GM18499 (cell line): ENCODE measurements around the gene UBE2H.
"Not testable (repeated sequence)": the region's sequence is repeated elsewhere in the genome, so short reads cannot be mapped to it uniquely, and the experiment has no call there.

Experiments
- ATAC-seq: cut with Tn5 transposase; IDR thresholded peaks from one replicate; pipeline ENCODE4 v1.9.1; 2021; ENCODE audit warnings: moderate number of reproducible peaks; ENCODE audit not compliant: insufficient read depth, unreplicated experiment

UBE2H gene

GRCh38 chr7:129828078-129828762, 124.5 kb downstream of the UBE2H start:
- no peak for ATAC-seq

GRCh38 chr7:129827467-129827990, 125.2 kb downstream of the UBE2H start:
- ATAC-seq, result no peak

DNA sequence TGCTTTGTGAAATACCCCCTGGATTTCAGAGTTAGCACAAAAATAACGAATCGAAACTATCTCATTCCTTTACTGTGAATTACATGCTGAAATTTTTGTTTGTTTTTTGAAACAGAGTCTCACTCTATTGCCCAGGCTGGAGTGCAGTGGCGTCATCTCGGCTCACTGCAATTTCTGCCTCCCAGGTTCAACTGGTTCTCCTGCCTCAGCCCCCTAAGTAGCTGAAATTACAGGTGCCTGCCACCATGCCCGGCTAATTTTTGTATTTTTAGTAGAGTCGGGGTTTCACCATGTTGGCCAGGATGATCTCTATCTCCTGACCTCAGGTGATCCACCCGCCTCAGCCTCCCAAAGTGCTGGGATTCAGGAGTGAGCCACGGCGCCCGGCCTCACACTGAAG, 125.9 kb downstream of the UBE2H start:
- ATAC-seq, result not testable (repeated sequence)

DNA sequence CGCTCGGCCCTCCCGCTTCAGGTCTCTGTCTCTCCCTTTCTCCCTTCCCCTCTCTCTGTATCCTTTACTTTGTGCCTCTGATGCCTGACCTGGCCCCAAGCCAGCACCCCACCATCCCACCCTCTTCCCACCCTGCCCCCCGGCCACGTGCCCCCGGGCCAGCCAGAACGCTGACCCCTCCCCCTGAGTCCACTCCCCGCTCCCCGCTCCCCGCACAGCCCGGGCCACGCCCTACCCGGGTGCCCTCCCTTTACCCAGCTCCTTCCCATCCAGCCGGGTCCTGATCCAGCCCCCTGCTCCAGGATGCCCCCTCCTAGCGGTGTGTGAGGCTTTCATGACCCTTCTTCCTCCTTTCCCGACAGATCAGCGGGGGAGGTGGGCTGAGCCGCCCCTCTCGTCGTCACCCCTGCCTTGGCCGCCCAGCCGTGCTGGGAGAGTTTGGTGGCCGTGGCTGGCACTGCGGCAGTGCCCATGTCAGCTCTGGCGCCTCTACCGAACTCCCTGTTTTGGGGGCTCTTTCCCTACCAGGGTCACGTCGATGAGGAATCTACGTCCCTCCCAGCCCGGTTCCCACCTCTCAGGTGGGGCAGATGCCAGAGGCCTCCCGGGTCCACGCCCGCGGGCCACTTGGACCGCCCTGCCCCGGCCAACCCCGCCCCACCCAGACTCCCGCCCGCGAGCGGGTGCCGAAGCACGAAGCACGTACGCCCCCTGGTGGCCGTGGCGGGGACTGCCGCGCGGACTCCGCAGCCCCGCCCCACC, 127.4 kb downstream of the UBE2H start:
- ATAC-seq, result no peak

- no peak for ATAC-seq
Measured at GRCh38 chr7:129824291-129825208, 128.2 kb downstream of the UBE2H start.

- ATAC-seq, result not testable (repeated sequence)
Measured at GRCh38 chr7:129823143-129823542, 129.6 kb downstream of the UBE2H start.

DNA sequence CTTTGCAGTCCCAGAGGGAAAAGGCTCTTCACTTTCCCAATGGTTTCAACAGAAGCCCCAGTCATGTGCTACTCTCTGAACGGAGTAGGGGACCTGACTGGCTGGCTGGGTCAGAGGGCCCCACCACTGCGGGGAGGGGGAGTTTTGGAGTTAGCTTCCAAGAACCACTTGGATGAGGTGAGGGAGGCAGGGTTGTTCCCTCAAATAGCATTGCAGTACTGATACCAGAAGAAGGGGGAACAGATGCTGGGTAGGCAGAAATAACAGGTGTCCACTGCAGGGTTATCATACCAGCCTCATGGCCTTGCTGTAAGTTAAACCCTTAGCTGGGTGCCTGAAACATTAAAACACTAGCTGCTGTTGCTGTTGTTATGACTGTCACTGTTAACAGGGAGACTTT, 131.3 kb downstream of the UBE2H start:
- no peak for ATAC-seq

DNA sequence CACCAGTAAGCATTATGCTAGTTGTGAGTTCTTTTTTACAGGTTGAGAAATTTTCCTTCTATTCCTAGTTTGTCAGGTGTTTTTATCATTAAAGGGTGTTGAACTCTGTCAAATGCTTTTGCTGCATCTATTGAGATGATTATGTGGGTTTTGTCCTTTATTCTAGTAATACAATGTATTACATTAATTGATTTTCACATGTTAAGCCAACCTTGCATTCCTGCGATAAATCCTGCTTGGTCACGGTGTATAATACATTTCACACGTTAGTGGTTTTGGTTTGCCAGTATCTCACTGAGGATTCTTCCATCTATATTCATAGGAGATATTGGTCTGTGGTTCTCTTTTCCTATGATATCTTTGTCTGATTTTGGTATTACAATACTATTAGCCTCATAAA, 136.0 kb downstream of the UBE2H start:
- ATAC-seq, result no peak

DNA sequence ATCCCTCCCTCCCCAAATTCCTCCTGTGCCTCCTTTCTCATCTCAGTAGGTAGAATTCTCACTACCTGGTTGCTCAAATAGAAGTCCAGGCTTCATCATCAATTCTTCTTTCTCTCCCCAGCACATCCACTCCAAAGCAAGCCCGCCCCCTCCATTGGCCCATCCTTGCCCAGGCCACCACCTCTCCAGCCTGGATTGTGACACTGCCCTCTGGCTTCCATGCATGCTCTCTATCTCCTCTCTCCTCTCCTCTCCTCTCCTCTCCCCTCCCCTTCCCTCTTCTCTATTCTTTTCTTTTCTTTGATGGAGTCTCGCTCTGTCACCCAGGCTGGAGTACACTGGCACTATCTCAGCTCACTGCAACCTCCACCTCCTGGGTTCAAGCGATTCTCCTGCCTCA, 144.9 kb downstream of the UBE2H start:
- ATAC-seq, result no peak

GRCh38 chr7:129804890-129805719, 147.7 kb downstream of the UBE2H start:
- no peak for ATAC-seq

GRCh38 chr7:129804111-129804889, 148.5 kb downstream of the UBE2H start:
- ATAC-seq, result no peak

DNA sequence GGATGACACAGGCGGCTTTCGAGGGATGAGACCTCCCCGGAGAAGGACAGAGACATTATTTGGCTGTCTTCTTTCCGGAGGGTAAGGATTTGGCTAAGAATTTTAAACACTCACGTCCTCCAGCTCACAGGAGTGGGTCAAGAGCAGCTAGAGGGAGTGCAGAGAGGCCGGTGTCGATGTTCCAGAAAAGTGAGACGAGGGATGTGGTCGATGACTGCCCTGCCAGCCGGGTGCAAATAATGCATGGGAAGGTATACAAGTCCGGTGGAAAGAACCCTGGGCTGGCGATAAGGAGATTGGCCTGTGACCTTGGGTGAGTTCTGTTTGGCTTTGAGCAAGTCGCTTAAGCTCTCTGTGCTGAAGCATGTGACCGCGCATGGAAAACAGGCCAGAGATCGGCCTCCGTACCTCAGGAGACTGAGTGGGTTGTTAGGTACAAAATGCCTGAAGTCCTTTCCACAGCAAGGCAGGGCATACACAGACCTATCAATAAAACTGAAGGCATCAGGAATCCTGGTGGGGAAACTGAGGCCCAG, 149.1 kb downstream of the UBE2H start:
- no peak for ATAC-seq

- ATAC-seq, result no peak
Measured at GRCh38 chr7:129801882-129802281, 150.9 kb downstream of the UBE2H start.

DNA sequence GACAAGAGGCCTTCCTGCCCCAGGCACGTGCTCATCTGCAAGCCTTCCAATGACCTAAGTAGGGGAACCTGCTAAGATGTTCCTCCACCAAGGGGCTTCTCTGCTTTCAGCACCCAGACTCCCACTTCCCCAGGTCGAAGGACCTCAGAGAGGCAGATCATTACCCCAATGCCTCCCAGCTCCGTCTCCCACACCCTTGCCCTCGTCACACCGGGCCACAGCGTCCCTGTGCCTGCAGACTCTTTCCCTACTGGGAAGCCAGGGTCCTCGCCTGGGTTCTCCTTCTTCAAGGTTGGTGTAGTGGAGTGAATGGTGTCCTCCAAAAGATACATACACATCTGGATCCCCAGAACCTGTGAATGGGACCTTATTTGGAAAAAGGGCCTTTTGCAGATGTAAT, 151.9 kb downstream of the UBE2H start:
- ATAC-seq, result no peak

- ATAC-seq, result no peak
Measured at GRCh38 chr7:129799350-129799955, 153.3 kb downstream of the UBE2H start.

DNA sequence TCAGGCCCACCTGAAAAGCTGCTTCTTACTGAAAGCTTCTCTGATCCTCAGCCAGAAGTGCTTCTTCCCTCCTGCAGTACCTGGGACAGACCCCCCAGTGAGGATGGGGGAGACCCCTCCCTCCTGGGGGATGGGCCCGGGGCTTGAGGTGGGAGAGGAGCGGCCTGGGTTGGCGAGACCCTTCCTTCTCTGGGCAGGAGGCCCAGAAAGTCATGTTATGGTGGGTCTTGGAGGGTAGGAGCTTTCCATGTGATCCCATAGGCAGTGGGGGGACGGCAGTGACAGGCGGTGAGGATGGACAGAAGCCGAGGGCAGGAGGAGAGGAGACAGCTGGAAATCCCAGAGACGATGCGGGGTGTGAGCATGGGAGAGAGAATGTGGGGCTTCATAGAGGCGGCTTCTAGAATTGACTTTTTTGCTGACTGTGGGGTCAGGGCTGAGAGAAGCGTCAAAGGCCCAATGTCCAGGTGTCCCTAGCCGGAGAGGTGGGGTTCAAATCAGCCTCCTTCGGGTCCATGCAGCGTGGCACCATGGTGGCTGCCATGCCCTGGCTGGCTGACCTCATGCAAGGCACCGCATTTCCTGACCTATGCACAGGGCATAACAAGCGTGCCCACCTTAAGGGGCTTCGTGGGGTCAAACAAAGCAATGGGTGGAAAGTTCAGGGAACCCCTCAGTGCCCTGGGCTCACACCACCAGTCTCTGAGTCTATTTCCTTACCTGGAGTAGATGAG, 154.0 kb downstream of the UBE2H start:
- ATAC-seq, result no peak

- ATAC-seq, result no peak
Measured at GRCh38 chr7:129797214-129797789, 155.5 kb downstream of the UBE2H start.
